ENCODE data around the gene TTC39C. TPM values are rescaled to one million over a fixed set of nuclear protein-coding genes. Genes with fewer than 3 reads are reported as not detected.

TTC39C gene
- total and polyA plus RNA-seq, 7 donors: 0.48 to 2.4 (median 1.2) TPM

GRCh38 chr18:24075767-24076597 is 61.4 kb downstream of the TTC39C start:
- H3K4me1 ChIP-seq: peaks cover 6% of the 10 kb centered on the region
- no peaks in the 10 kb centered on the region for H3K36me3 ChIP-seq (ENCODE audit: insufficient read depth in 1 of 2, low read depth in 1 of 2)
- intact Hi-C loops (cut with DNase I): no loop called here
- peak; percentile 26 for TF ChIP-seq CTCF (IDR thresholded peaks at IDR 0.05)
- H3K27me3 ChIP-seq (ENCODE audit: insufficient read depth in 3 of 3, low read length in 2 of 3): no peaks in the 10 kb centered on the region
- DNase-seq (peak; percentile 69 to 74), ATAC-seq (peak; percentile 97 to 99 (median 99))
- no peak overlapping the region for H3K4me3 ChIP-seq
- WGBS, 3 donors: 36 to 44% (median 42%) methylated on average over 13 of the region's 13 CpGs
- peak overlapping the region; percentile 60 for H3K27ac ChIP-seq
- H3K9me3 ChIP-seq: no peaks in the 10 kb centered on the region

GRCh38 chr18:24076950-24077349 is 62.4 kb downstream of the TTC39C start:
- no peak overlapping the region for H3K27ac ChIP-seq
- H3K27me3 ChIP-seq (ENCODE audit: insufficient read depth in 3 of 3, low read length in 2 of 3): no peaks in the 10 kb centered on the region
- no peak for DNase-seq

GRCh38 chr18:24078391-24078790 is 63.8 kb downstream of the TTC39C start:
- no peak for TF ChIP-seq CTCF (IDR thresholded peaks at IDR 0.05)
- 62 to 76% (median 69%) methylated on average over 7 of the region's 7 CpGs for WGBS, 3 donors
- no peaks in the 10 kb centered on the region for H3K27me3 ChIP-seq (ENCODE audit: insufficient read depth in 3 of 3, low read length in 2 of 3)
- no peak overlapping the region for H3K4me3 ChIP-seq
- peaks cover 6% of the 10 kb centered on the region for H3K4me1 ChIP-seq
- ATAC-seq (no peak), DNase-seq (no peak)
- intact Hi-C loops (cut with DNase I): no loop called here
- H3K27ac ChIP-seq: no peak overlapping the region
- no peaks in the 10 kb centered on the region for H3K9me3 ChIP-seq
- no peaks in the 10 kb centered on the region for H3K36me3 ChIP-seq (ENCODE audit: insufficient read depth in 1 of 2, low read depth in 1 of 2)

More at GRCh38 chr18:24076950-24077349, 62.4 kb downstream of the TTC39C start:
- ATAC-seq: no peak
- intact Hi-C loops (cut with DNase I): no loop called here
- no peaks in the 10 kb centered on the region for H3K36me3 ChIP-seq (ENCODE audit: insufficient read depth in 1 of 2, low read depth in 1 of 2)
- H3K9me3 ChIP-seq: no peaks in the 10 kb centered on the region
- WGBS, 3 donors: 67 to 77% (median 68%) methylated on average over 10 of the region's 10 CpGs
- H3K4me3 ChIP-seq: no peak overlapping the region
- H3K4me1 ChIP-seq: peaks cover 6% of the 10 kb centered on the region
- TF ChIP-seq CTCF (IDR thresholded peaks at IDR 0.05): no peak

GRCh38 chr18:24080861-24081260 is 66.3 kb downstream of the TTC39C start:
- no peak for DNase-seq
- no peak for TF ChIP-seq CTCF (IDR thresholded peaks at IDR 0.05)
- no peaks in the 10 kb centered on the region for H3K9me3 ChIP-seq
- H3K27ac ChIP-seq: no peak overlapping the region
- H3K27me3 ChIP-seq (ENCODE audit: insufficient read depth in 3 of 3, low read length in 2 of 3): no peaks in the 10 kb centered on the region
- no peak overlapping the region for H3K4me3 ChIP-seq
- intact Hi-C loops (cut with DNase I): no loop called here
- WGBS, 3 donors: 90 to 96% (median 93%) methylated on average over 7 of the region's 7 CpGs
- H3K4me1 ChIP-seq: peaks cover 4% of the 10 kb centered on the region
- no peak for ATAC-seq
- H3K36me3 ChIP-seq (ENCODE audit: insufficient read depth in 1 of 2, low read depth in 1 of 2): no peaks in the 10 kb centered on the region
